Naive B cell (primary cell): ENCODE data around the gene RBM33. TPM values are rescaled to one million over a fixed set of nuclear protein-coding genes. Genes with fewer than 3 reads are reported as not detected.

ENCODE experiments used
- ATAC-seq, 2 donors: fragments of 150-1000 bp; cut with Tn5 transposase; 2 replicates each; pipeline ENCODE4 v1.10.0; 2021; ENCODE audit warnings: low read depth in 2 of 2, mild to moderate bottlenecking in 2 of 2, moderate library complexity in 2 of 2
- DNase-seq: peaks from one replicate; pipeline ENCODE4 v3.0.0; 2022
- H3K27ac Mint-ChIP-seq, 6 donors: one replicate each; pipeline ENCODE4 v1.8.0; 2020 to 2022; ENCODE audit warnings: mild to moderate bottlenecking in 6 of 6, mixed read lengths in 6 of 6, moderate library complexity in 5 of 6, inconsistent platforms in 2 of 6
- H3K27me3 Mint-ChIP-seq, 3 donors: one replicate each; pipeline ENCODE4 v1.8.0; 2021 to 2022; ENCODE audit warnings: mixed read lengths in 3 of 3, mild to moderate bottlenecking in 1 of 3
- H3K36me3 Mint-ChIP-seq, 2 donors: one replicate each; pipeline ENCODE4 v1.8.0; 2020 to 2022; ENCODE audit warnings: mixed read lengths in 2 of 2, inconsistent platforms in 1 of 2, mild to moderate bottlenecking in 1 of 2
- H3K4me1 Mint-ChIP-seq, 3 donors: one replicate each; pipeline ENCODE4 v1.8.0; 2020 to 2022; ENCODE audit warnings: mixed read lengths in 3 of 3, inconsistent platforms in 1 of 3, mild to moderate bottlenecking in 1 of 3, moderate library complexity in 1 of 3
- H3K4me3 Mint-ChIP-seq, 8 donors: one replicate each; pipeline ENCODE4 v1.8.0; 2020 to 2022; ENCODE audit warnings: mild to moderate bottlenecking in 8 of 8, mixed read lengths in 8 of 8, moderate library complexity in 8 of 8, inconsistent platforms in 2 of 8
- H3K9me3 Mint-ChIP-seq, 7 donors: one replicate each; pipeline ENCODE4 v1.8.0; 2020 to 2022; ENCODE audit warnings: mixed read lengths in 7 of 7, mild to moderate bottlenecking in 5 of 7, inconsistent platforms in 2 of 7, moderate library complexity in 1 of 7
- polyA plus RNA-seq, 6 donors: library from polyadenylated mRNA; unstranded; fragments of 300-500 nt; fragmentation: Illumina TruSeq; gene quantifications; one replicate each; pipeline ENCODE4 v1.2.3, GENCODE V29; 2021; ENCODE audit warnings: low read depth in 6 of 6

The RBM33 gene
- polyA plus RNA-seq, result 10 to 100 TPM; 26.1 to 87.0 (median 44.6) TPM

DNA sequence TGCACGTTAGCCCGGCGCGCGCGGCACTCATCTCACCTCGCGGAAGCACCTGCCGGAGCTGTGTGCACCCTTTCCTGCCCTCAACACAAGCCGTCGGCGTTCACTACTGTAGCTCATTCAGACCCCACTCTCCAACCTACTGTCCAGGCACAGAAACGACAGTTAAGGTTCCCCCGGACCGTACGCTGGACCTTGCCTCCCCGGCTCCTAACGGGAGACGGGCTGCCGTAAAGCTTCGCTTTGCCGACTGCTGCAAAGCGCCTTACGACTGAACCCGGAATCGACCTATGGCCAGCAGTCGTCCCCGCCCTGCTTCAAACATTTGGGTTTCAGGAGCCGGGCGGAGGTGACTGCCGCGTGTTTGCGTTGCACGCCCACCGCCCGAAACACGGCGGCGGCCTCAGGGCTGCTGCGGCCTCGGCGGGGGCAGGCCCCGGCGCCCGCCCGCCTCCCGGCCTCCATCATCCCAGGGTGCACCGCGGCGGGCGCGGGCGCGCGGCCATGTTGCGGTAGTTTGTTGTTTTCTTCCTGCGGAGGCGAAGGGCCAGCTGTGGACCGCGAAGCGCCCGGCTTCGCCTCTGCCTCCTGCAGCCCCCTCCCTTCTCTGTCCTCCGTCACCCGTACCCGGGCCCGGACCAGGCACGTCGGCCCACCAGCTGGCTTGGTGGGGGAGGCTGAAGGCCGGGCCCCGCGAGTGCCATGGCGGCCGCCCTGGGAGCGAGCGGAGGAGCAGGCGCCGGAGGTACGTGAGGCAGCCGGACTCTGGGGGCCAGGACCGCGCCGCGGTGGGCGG is at the start of gene RBM33:
Gene RBM33 (plus strand): TSS at position 484 of the 793 bp plus-strand sequence. CDS start 216 bp downstream, at position 700.
- Mint-ChIP-seq H3K27ac (peak within 1 kb of the TSS; percentile 96 to 100 (median 100)), H3K4me3 (peak within 1 kb of the TSS; percentile 90 to 100 (median 97)), H3K36me3 (peaks cover 20 to 37% of the 10 kb centered on the region in 2 donors), H3K27me3 (no peaks in the 10 kb centered on the region), H3K4me1 (peaks cover 30 to 46% (median 46%) of the 10 kb centered on the region in 3 donors), H3K9me3 (peaks cover 5 to 13% (median 8%) of the 10 kb centered on the region in 7 donors)
- DNase-seq, result peak; percentile 85
- ATAC-seq, result peak; percentile 81

DNA sequence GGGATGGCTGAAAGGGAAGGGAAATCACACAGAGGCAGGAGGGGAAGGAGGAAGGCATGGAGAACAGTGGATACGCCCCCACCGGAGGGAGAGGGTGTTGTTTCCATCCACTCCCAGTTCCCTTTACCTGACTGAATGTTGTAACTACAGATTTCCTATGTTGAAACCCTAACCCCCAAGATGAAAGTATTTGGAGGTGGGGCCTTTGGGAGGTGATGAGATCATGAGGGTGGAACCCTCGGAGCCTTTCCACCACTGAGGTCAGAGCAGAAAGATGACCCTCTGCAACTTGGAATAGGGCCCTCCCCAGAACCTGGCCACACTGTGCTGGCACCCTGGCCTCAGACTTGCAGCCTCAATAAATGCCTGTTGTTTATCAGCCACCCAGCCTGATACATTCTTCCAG is 49.5 kb upstream of the RBM33 start:
- H3K27ac Mint-ChIP-seq, result no peak overlapping the region
- peaks cover 4 to 31% (median 7%) of the 10 kb centered on the region in 3 donors for H3K27me3 Mint-ChIP-seq
- H3K36me3 Mint-ChIP-seq, result no peaks in the 10 kb centered on the region
- H3K4me1 Mint-ChIP-seq, result peaks cover 0 to 8% (median 1%) of the 10 kb centered on the region in 3 donors
- no peak overlapping the region for H3K4me3 Mint-ChIP-seq
- DNase-seq, result no peak
- ATAC-seq, result no peak
- no peaks in the 10 kb centered on the region for H3K9me3 Mint-ChIP-seq

DNA sequence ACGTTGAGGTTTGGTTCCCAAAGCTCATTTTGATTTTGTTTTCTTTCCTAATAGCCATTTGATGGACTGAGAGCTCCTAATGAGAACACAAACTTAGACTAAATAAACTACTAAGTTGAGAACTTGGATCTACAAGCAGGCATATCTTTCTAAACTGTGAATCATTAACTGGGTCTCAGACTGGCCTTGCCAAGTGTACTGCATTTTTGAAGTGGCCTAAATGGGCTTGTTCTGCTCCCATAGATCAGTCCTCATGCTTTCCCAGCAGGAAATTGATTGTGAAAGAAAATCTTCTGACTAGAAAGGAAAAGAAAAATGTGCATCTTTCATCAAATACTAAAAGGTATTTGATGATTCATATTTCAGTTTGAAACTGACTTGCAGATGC is 46.7 kb upstream of the RBM33 start:
- no peak for DNase-seq
- H3K4me3 Mint-ChIP-seq, result no peak overlapping the region
- no peak for ATAC-seq
- no peak overlapping the region for H3K27ac Mint-ChIP-seq
- no peaks in the 10 kb centered on the region for H3K9me3 Mint-ChIP-seq
- peaks cover 0 to 8% (median 1%) of the 10 kb centered on the region in 3 donors for H3K4me1 Mint-ChIP-seq
- H3K36me3 Mint-ChIP-seq, result no peaks in the 10 kb centered on the region
- H3K27me3 Mint-ChIP-seq, result peaks cover 12 to 46% (median 12%) of the 10 kb centered on the region in 3 donors

DNA sequence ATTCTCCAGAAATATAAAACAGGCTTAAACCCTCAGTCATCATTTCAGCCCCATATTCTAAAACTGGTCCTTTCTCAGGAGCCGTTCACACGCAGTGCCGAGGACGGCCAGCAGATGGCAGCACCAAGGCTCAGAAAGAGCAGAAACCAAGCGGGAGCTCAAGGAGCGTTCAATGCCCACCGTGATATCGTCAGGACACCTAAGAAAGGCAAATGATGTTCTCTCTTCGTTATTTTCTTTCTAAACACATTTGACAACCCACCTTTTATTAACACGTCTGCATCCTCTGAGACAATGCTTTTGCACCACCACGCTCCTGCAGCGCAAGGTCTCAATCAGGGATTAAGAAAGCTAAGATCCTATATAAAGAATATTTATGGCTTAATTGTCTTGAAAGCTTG is 45.7 kb upstream of the RBM33 start:
- ATAC-seq (peak; percentile 72 to 79), DNase-seq (peak; percentile 66)
- H3K27ac Mint-ChIP-seq, result no peak overlapping the region
- H3K36me3 Mint-ChIP-seq, result no peaks in the 10 kb centered on the region
- no peaks in the 10 kb centered on the region for H3K9me3 Mint-ChIP-seq
- peak overlapping the region in 1 of 8 donors; percentile 6 for H3K4me3 Mint-ChIP-seq
- H3K4me1 Mint-ChIP-seq, result peaks cover 0 to 8% (median 1%) of the 10 kb centered on the region in 3 donors
- peaks cover 12 to 49% (median 18%) of the 10 kb centered on the region in 3 donors for H3K27me3 Mint-ChIP-seq

DNA sequence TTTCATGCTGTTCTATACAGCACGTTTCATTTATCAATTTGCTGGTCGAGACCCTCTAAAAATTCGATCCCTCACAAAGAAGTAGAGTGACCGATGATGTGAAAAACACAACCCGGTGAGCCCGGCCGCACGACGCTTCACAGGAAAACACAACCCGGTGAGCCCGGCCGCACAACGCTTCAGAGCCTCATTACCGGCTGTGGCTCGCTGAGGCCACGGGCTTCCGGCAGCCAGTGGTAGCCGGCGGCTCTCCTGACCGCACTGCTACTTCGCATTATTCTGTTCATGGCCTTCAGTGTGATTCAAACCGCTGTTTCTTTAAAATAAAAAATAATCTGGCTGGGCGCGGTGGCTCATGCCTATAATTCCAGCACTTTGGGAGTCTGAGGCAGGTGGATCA is 42.3 kb upstream of the RBM33 start:
- H3K27ac Mint-ChIP-seq, result no peak overlapping the region
- ATAC-seq (no peak), DNase-seq (no peak)
- H3K4me3 Mint-ChIP-seq, result no peak overlapping the region
- peaks cover 12 to 46% (median 18%) of the 10 kb centered on the region in 3 donors for H3K27me3 Mint-ChIP-seq
- peaks cover 0 to 8% (median 1%) of the 10 kb centered on the region in 3 donors for H3K4me1 Mint-ChIP-seq
- no peaks in the 10 kb centered on the region for H3K9me3 Mint-ChIP-seq
- no peaks in the 10 kb centered on the region for H3K36me3 Mint-ChIP-seq

DNA sequence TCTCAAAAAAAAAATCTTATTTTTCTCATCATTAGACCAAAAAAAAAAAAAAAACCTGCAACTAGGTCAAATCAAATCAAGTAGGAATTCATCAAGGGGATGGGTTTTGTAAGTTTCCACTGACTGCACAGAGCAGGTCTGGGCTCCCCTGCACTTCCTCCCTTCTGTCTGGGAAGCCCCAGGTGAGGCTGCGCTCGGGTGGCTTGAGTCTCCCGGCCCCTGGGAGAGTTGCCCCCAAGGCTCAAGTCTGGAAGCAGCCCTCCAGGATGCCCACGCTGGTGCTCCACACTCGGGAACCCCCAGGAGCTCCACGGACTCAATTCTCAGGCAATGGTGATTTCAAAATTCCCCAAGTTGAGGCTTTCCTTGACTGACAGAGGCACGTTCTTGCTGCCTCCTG is 41.7 kb upstream of the RBM33 start:
- Mint-ChIP-seq H3K4me1 (peaks cover 0 to 8% (median 1%) of the 10 kb centered on the region in 3 donors), H3K27ac (no peak overlapping the region), H3K36me3 (no peaks in the 10 kb centered on the region), H3K9me3 (no peaks in the 10 kb centered on the region), H3K4me3 (no peak overlapping the region), H3K27me3 (peaks cover 12 to 46% (median 18%) of the 10 kb centered on the region in 3 donors)
- ATAC-seq (no peak), DNase-seq (no peak)

GRCh38 chr7:155603205-155603857 is 41.1 kb upstream of the RBM33 start:
- peaks cover 0 to 8% (median 1%) of the 10 kb centered on the region in 3 donors for H3K4me1 Mint-ChIP-seq
- H3K4me3 Mint-ChIP-seq, result no peak overlapping the region
- H3K36me3 Mint-ChIP-seq, result no peaks in the 10 kb centered on the region
- peaks cover 12 to 46% (median 18%) of the 10 kb centered on the region in 3 donors for H3K27me3 Mint-ChIP-seq
- DNase-seq, result no peak
- no peak overlapping the region for H3K27ac Mint-ChIP-seq
- no peaks in the 10 kb centered on the region for H3K9me3 Mint-ChIP-seq
- ATAC-seq, result no peak

DNA sequence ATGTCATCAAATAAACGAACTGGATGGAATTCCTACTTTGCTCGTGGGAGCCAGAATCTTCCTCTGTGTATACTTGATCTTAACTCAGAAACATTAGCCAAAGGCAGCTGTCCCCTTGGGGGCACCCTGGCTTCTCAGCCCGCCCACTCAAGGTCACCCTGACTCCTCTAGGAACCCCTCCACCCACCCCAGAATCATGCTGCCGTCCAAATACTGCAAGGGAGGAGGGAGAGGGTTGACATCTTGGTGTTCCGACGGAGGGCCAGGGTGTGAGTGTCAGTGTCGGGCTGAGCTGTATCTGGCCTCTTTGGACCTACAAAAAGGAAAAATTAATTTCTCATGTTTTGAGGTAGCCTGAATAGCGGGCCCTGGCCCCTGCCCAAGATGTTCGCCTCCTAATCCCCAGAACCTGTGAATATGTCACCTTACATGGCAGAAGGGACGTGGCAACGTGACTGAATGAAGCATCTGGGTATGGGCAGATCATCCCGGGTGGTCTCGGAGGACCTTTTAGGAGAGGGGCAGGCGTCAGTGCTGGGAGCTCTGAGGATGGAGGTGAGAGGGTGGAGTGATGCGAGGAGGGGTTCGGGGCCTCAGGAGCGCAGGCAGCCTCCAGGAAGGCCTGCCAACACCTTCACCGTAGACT is 40.5 kb upstream of the RBM33 start:
- Mint-ChIP-seq H3K9me3 (no peaks in the 10 kb centered on the region), H3K36me3 (no peaks in the 10 kb centered on the region), H3K27ac (no peak overlapping the region), H3K4me3 (no peak overlapping the region), H3K4me1 (peaks cover 0 to 1% (median 0%) of the 10 kb centered on the region in 3 donors), H3K27me3 (peaks cover 8 to 39% (median 18%) of the 10 kb centered on the region in 3 donors)
- ATAC-seq (no peak), DNase-seq (no peak)

DNA sequence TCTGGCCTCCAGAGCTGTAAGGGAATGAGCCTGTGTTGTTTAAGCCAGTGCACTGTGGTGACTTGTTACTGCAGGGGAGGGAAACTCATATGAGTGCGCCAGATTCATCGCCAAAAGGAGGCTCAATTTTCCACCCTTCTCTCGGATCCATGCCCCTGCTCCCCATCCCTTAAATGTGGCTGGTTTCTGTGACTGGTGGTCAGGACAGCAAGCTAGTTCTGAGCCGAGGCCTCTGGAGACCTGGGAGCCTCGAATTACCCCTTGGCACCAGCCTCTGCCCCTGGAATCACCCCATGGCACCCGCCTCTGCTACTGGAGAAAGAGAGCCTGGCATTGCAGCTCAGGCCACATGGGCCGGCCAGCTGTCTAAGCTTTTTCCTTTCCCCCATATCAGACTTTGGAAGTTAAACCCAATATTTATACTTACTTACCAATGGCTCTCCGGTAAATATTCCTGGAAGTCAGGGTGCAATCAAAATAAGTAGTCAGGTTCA is 39.9 kb upstream of the RBM33 start:
- no peaks in the 10 kb centered on the region for H3K9me3 Mint-ChIP-seq
- H3K27me3 Mint-ChIP-seq, result peaks cover 8 to 34% (median 18%) of the 10 kb centered on the region in 3 donors
- H3K27ac Mint-ChIP-seq, result no peak overlapping the region
- DNase-seq, result no peak
- no peaks in the 10 kb centered on the region for H3K36me3 Mint-ChIP-seq
- H3K4me1 Mint-ChIP-seq, result peaks cover 0 to under 1% (median 0%) of the 10 kb centered on the region in 3 donors
- H3K4me3 Mint-ChIP-seq, result no peak overlapping the region
- ATAC-seq, result no peak

DNA sequence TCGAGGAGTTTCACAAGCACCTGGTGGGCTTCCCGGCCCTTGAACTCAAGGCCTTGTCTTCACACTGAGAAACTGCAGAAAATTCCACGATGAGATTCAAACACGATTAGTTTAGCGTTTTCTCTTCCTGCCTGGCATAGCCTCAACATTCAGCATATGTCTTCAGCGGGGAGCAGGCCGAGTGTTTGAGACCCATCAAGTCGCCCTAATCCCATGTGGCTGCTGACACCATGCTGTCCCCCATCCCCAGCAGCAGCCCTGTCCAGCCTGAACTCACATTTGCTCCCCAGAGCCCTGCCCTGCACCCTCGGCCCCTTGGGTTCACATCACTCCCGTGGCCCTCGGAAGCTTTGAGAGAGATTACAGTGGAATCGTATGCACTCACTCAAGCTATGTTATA is 35.3 kb upstream of the RBM33 start:
- Mint-ChIP-seq H3K4me3 (no peak overlapping the region), H3K4me1 (peaks cover 7 to 15% (median 8%) of the 10 kb centered on the region in 3 donors), H3K36me3 (no peaks in the 10 kb centered on the region), H3K27me3 (peaks cover 0 to 18% (median 10%) of the 10 kb centered on the region in 3 donors), H3K9me3 (no peaks in the 10 kb centered on the region), H3K27ac (no peak overlapping the region)
- DNase-seq (no peak), ATAC-seq (no peak)

DNA sequence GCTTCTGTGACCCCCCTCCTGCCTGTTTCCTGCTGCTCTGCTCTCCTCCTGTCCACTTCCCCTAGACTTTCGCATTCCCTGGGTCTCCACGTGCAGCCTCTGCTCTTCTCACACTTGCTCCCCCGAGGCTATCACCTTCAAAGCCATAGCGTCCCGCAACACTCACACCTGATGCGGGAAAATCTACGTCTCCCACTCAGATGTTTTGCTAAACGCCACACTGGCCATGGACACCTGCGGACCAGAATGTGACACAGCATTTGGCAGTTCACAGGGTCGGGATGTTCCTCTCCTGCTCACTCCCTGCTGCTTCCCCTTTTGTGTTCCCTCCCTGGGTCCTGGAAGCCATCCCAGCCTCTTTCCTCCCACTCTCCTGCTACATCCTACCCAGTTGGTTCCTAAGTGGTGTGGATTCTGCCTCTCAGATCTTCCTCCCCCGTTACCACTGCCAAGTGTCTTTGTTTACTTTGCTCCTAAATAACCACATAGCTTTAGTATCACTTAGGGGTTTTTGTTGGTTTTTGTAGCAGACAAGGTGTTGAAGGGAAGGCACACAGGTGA is 33.7 kb upstream of the RBM33 start:
- no peak for ATAC-seq
- DNase-seq, result no peak
- Mint-ChIP-seq H3K27me3 (peaks cover 0 to 18% (median 10%) of the 10 kb centered on the region in 3 donors), H3K36me3 (peaks cover 5 to 10% of the 10 kb centered on the region in 2 donors), H3K4me3 (no peak overlapping the region), H3K27ac (peak overlapping the region in 3 of 6 donors; percentile 36 to 67 (median 64)), H3K4me1 (peaks cover 8 to 15% (median 13%) of the 10 kb centered on the region in 3 donors), H3K9me3 (peaks cover 0 to 7% (median 6%) of the 10 kb centered on the region in 7 donors)

GRCh38 chr7:155611808-155612447 is 32.5 kb upstream of the RBM33 start:
- H3K27me3 Mint-ChIP-seq, result peaks cover 0 to 18% (median 10%) of the 10 kb centered on the region in 3 donors
- H3K9me3 Mint-ChIP-seq, result peaks cover 0 to 8% (median 6%) of the 10 kb centered on the region in 7 donors
- ATAC-seq (no peak), DNase-seq (no peak)
- H3K4me3 Mint-ChIP-seq, result no peak overlapping the region
- no peak overlapping the region for H3K27ac Mint-ChIP-seq
- H3K4me1 Mint-ChIP-seq, result peaks cover 8 to 15% (median 13%) of the 10 kb centered on the region in 3 donors
- peaks cover 5 to 10% of the 10 kb centered on the region in 2 donors for H3K36me3 Mint-ChIP-seq
